Measurements from ENCODE around the gene ZNF394. TPM values are rescaled to one million over a fixed set of nuclear protein-coding genes. Genes with fewer than 3 reads are reported as not detected.

The ZNF394 gene
- total RNA-seq, 1 donor from 2014 or later: 17.5 TPM

GRCh38 chr7:99452541-99452940 lies 47.5 kb downstream of the ZNF394 start:
- no peak for DNase-seq (ENCODE audit: low read depth)

GRCh38 chr7:99451936-99452335 lies 48.1 kb downstream of the ZNF394 start:
- DNase-seq (ENCODE audit: low read depth): no peak

GRCh38 chr7:99449326-99449725 lies 50.8 kb downstream of the ZNF394 start:
- no peak for DNase-seq (ENCODE audit: low read depth)

- no peak for DNase-seq (ENCODE audit: low read depth)
Observed at GRCh38 chr7:99448855-99449254, 51.2 kb downstream of the ZNF394 start.

GRCh38 chr7:99447943-99448342 lies 52.1 kb downstream of the ZNF394 start:
- no peak for DNase-seq (ENCODE audit: low read depth)

GRCh38 chr7:99446096-99446495 lies 54.0 kb downstream of the ZNF394 start:
- DNase-seq (ENCODE audit: low read depth): no peak

Other genes starting within 250 kb of the ZNF394 start
- not detected in 2 replicates for gene MYH16, start 227.4 kb downstream of the ZNF394 start, total RNA-seq
- 89.4 and 116 TPM in 2 replicates for gene ARPC1A, start 174.4 kb downstream of the ZNF394 start, total RNA-seq
- gene ARPC1B, start 125.6 kb downstream of the ZNF394 start, total RNA-seq: 89.6 and 104 TPM in 2 replicates
- gene PDAP1, start 91.7 kb downstream of the ZNF394 start, total RNA-seq: 208 and 220 TPM in 2 replicates
- 87.1 and 92.2 TPM in 2 replicates for gene BUD31, start 91.3 kb downstream of the ZNF394 start, total RNA-seq
- gene PTCD1, start 61.5 kb downstream of the ZNF394 start, total RNA-seq: 11.4 and 12.3 TPM in 2 replicates
- gene CPSF4, start 61.3 kb downstream of the ZNF394 start, total RNA-seq: 83.1 and 103 TPM in 2 replicates
- gene ATP5MF, start 34.1 kb downstream of the ZNF394 start, total RNA-seq: 2,488 and 4,699 TPM in 2 replicates
- gene ZNF789, start 27.4 kb downstream of the ZNF394 start, total RNA-seq: 9.9 and 14.0 TPM in 2 replicates
- gene ZKSCAN5, start 4.4 kb upstream of the ZNF394 start, total RNA-seq: 18.5 and 21.9 TPM in 2 replicates
- gene FAM200A, start 51.8 kb upstream of the ZNF394 start, total RNA-seq: 14.1 and 15.6 TPM in 2 replicates
- 105 and 110 TPM in 2 replicates for gene ZNF655, start 58.4 kb upstream of the ZNF394 start, total RNA-seq
- 1.2 and 1.4 TPM in 2 replicates for gene TMEM225B, start 98.0 kb upstream of the ZNF394 start, total RNA-seq
- gene ZSCAN25, start 116.7 kb upstream of the ZNF394 start, total RNA-seq: 11.2 and 13.7 TPM in 2 replicates
- not detected in 2 replicates for gene CYP3A5, start 179.7 kb upstream of the ZNF394 start, total RNA-seq
- gene CYP3A7, start 234.9 kb upstream of the ZNF394 start, total RNA-seq: 0.29 and 0.47 TPM in 2 replicates

Data from myocyte (in vitro differentiated cells).